H9 (cell line): ENCODE data around the gene CPNE2. TPM values are rescaled to one million over a fixed set of nuclear protein-coding genes. Genes with fewer than 3 reads are reported as not detected.
A peak's percentile ranks its signal among the peaks of the same experiment; 100 is the strongest.

ENCODE experiments used
- DNase-seq: peaks from one replicate; pipeline ENCODE4 v3.0.0-alpha.2; 2017
- H2AFZ ChIP-seq: one replicate; pipeline ENCODE4 v1.6.1; 2013; ENCODE audit warnings: mild to moderate bottlenecking, low read length, control low read depth, moderate library complexity
- H2AK5ac ChIP-seq: 2 replicates; pipeline ENCODE4 v1.6.1; 2013; ENCODE audit warnings: low read length, control low read depth, mixed read lengths; ENCODE audit not compliant: insufficient read length
- H2BK120ac ChIP-seq: one replicate; pipeline ENCODE4 v1.6.1; 2013; ENCODE audit warnings: low read depth, mild to moderate bottlenecking, low read length, control low read depth, inconsistent platforms; ENCODE audit not compliant: poor library complexity, severe bottlenecking
- H2BK12ac ChIP-seq: 2 replicates; pipeline ENCODE4 v1.6.1; 2013; ENCODE audit warnings: low read length, control low read depth, mixed read lengths, low read depth; ENCODE audit not compliant: insufficient read length
- H2BK15ac ChIP-seq: 2 replicates; pipeline ENCODE4 v1.6.1; 2013; ENCODE audit warnings: low read depth, low read length, control low read depth
- H2BK20ac ChIP-seq: one replicate; pipeline ENCODE4 v1.6.1; 2013; ENCODE audit warnings: low read depth, mild to moderate bottlenecking, low read length, control low read depth, inconsistent platforms; ENCODE audit not compliant: poor library complexity, severe bottlenecking
- H2BK5ac ChIP-seq: 2 replicates; pipeline ENCODE4 v1.6.1; 2013; ENCODE audit warnings: low read length, control low read depth, mixed read lengths; ENCODE audit not compliant: insufficient read length
- H3K14ac ChIP-seq: 2 replicates; pipeline ENCODE4 v1.6.1; 2013; ENCODE audit warnings: low read length, control low read depth; ENCODE audit not compliant: insufficient read depth
- H3K18ac ChIP-seq: 2 replicates; pipeline ENCODE4 v1.6.1; 2013; ENCODE audit warnings: low read depth, mild to moderate bottlenecking, mixed read lengths, low read length, control low read depth; ENCODE audit not compliant: insufficient read length
- H3K23ac ChIP-seq: 2 replicates; pipeline ENCODE4 v1.6.1; 2013; ENCODE audit warnings: low read length, control low read depth, mixed read lengths, low read depth; ENCODE audit not compliant: insufficient read length
- H3K23me2 ChIP-seq: 2 replicates; pipeline ENCODE4 v1.6.1; 2013; ENCODE audit warnings: low read depth, mild to moderate bottlenecking, mixed read lengths, low read length, control low read depth; ENCODE audit not compliant: insufficient read length, poor library complexity, severe bottlenecking
- H3K27ac ChIP-seq: 2 replicates; pipeline ENCODE4 v1.5.1; 2013; ENCODE audit warnings: low read length, control low read depth, mixed read lengths, low read depth; ENCODE audit not compliant: insufficient read length
- H3K27me3 ChIP-seq: 2 replicates; pipeline ENCODE4 v1.6.1; 2013; ENCODE audit warnings: low read length, control low read depth, inconsistent platforms; ENCODE audit not compliant: insufficient read depth
- H3K4ac ChIP-seq: 2 replicates; pipeline ENCODE4 v1.6.1; 2013; ENCODE audit warnings: low read depth, mild to moderate bottlenecking, control low read depth, inconsistent platforms, low read length, moderate library complexity
- H3K4me1 ChIP-seq: 2 replicates; pipeline ENCODE4 v1.6.1; 2013; ENCODE audit warnings: low read length, control low read depth, inconsistent platforms; ENCODE audit not compliant: insufficient read depth
- H3K4me2 ChIP-seq: 2 replicates; pipeline ENCODE4 v1.6.1; 2013; ENCODE audit warnings: low read length, control low read depth, mixed read lengths; ENCODE audit not compliant: insufficient read length, insufficient read depth
- H3K56ac ChIP-seq: 2 replicates; pipeline ENCODE4 v1.6.1; 2013; ENCODE audit warnings: low read depth, mild to moderate bottlenecking, mixed read lengths, low read length, control low read depth; ENCODE audit not compliant: insufficient read length
- H3K79me1 ChIP-seq: 2 replicates; pipeline ENCODE4 v1.6.1; 2013; ENCODE audit warnings: low read depth, mild to moderate bottlenecking, moderate library complexity, low read length, control low read depth, inconsistent platforms; ENCODE audit not compliant: insufficient read depth, poor library complexity, severe bottlenecking
- H3K79me2 ChIP-seq: 2 replicates; pipeline ENCODE4 v1.6.1; 2013; ENCODE audit warnings: low read length, control low read depth, inconsistent platforms; ENCODE audit not compliant: insufficient read depth
- H3K9ac ChIP-seq: 2 replicates; pipeline ENCODE4 v1.6.1; 2013; ENCODE audit warnings: low read length, control low read depth, mixed read lengths; ENCODE audit not compliant: insufficient read length; ENCODE audit errors: extremely low read depth
- H3K9me3 ChIP-seq: one replicate; pipeline ENCODE4 v1.6.1; 2013; ENCODE audit warnings: low read depth, low read length, inconsistent platforms; ENCODE audit not compliant: control insufficient read depth
- H3T11ph ChIP-seq: one replicate; pipeline ENCODE4 v1.6.1; 2013; ENCODE audit warnings: mild to moderate bottlenecking, low read length, control low read depth, inconsistent platforms
- H4K20me1 ChIP-seq: one replicate; pipeline ENCODE4 v1.6.1; 2013; ENCODE audit not compliant: control insufficient read depth, insufficient read length, insufficient read depth
- H4K5ac ChIP-seq: 2 replicates; pipeline ENCODE4 v1.6.1; 2013; ENCODE audit warnings: low read depth, mild to moderate bottlenecking, mixed read lengths, low read length, control low read depth; ENCODE audit not compliant: insufficient read length
- H4K8ac ChIP-seq: replicated peaks from 2 replicates; pipeline ENCODE4 v1.6.1; 2013; ENCODE audit warnings: low read length, control low read depth, mixed read lengths, low read depth; ENCODE audit not compliant: insufficient read length
- H4K91ac ChIP-seq: 2 replicates; pipeline ENCODE4 v1.6.1; 2013; ENCODE audit warnings: low read depth, mild to moderate bottlenecking, moderate library complexity, mixed read lengths, low read length, control low read depth; ENCODE audit not compliant: insufficient read length
- H3K27ac Mint-ChIP-seq, 3 experiments: 2 replicates in 2 of 3; 3 replicates in 1 of 3; pipeline ENCODE4 v1.8.0; 2020 to 2021; ENCODE audit warnings: mixed read lengths in 3 of 3, mild to moderate bottlenecking in 1 of 3, moderate library complexity in 1 of 3
- H3K27me3 Mint-ChIP-seq: 2 replicates; pipeline ENCODE4 v1.8.0; 2021; ENCODE audit warnings: low read depth, mild to moderate bottlenecking, moderate library complexity, mixed read lengths
- H3K36me3 Mint-ChIP-seq, 3 experiments: 2 replicates in 2 of 3; 3 replicates in 1 of 3; pipeline ENCODE4 v1.8.0; 2020 to 2021; ENCODE audit warnings: low read depth in 3 of 3, mixed read lengths in 3 of 3; ENCODE audit not compliant: insufficient read depth in 1 of 3
- H3K4me1 Mint-ChIP-seq, 2 experiments: 2 replicates each; pipeline ENCODE4 v1.8.0; 2020; ENCODE audit warnings: mixed read lengths in 2 of 2
- H3K4me3 Mint-ChIP-seq, 2 experiments: 2 replicates in 1 of 2; 3 replicates in 1 of 2; pipeline ENCODE4 v1.8.0; 2020 to 2021; ENCODE audit warnings: mild to moderate bottlenecking in 2 of 2, mixed read lengths in 2 of 2, moderate library complexity in 1 of 2
- H3K9me3 Mint-ChIP-seq, 2 experiments: 2 replicates in 1 of 2; 3 replicates in 1 of 2; pipeline ENCODE4 v1.8.0; 2020; ENCODE audit warnings: mild to moderate bottlenecking in 2 of 2, mixed read lengths in 2 of 2, moderate library complexity in 1 of 2
- WGBS: extraction: QIAGEN DNeasy Blood & Tissue Kit; methylation state at CpG from one replicate; pipeline ENCODE4 v1.1.7; 2013; ENCODE audit warnings: missing lambda C conversion rate, low lambda C conversion rate, mixed read lengths; ENCODE audit not compliant: insufficient read length; ENCODE audit errors: extremely low coverage; 5-methylcytosine and 5-hydroxymethylcytosine counted together
- total RNA-seq: library from RNA; stranded (reverse); gene quantifications from 2 replicates; pipeline ENCODE4 v1.2.1, GENCODE V29; 2021
- TF ChIP-seq, protein P1 (sequence below): fragments of 200-600 bp; sonication (generic); conservative IDR thresholded peaks from 3 replicates; pipeline ENCODE4 v1.8.0; 2021; ENCODE audit warnings: antibody characterized with exemption, mild to moderate bottlenecking

Gene CPNE2
- total RNA-seq, 1 experiment from 2014 or later: 8.0 TPM

DNA sequence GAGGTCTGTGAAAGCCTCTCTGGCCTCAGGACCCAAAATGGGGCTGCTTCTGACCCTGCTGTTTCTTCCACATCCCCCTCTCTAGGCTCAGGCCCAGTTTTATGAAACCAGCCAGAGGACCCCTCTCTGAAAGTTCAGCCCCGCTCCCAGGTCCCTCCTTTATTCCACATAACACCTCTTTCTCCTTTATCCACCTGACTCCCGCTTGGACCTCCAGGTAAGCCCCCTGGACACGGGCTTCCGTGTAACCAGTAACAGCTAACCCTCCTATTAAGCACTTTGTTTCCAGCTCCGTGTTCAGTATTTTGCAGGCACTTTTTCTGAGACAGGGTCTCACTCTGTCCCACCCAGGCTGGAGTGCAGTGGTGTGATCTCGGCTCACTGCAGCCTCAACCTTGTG, 56.1 kb downstream of the CPNE2 start:
- no peaks in the 10 kb centered on the region; the same call in none of the 2 replicates for H3K27me3 Mint-ChIP-seq
- Histone ChIP-seq H4K91ac (no peak overlapping the region), H4K20me1 (no peaks in the 10 kb centered on the region), H4K5ac (no peak overlapping the region), H2BK20ac (no peak overlapping the region), H2BK120ac (no peak overlapping the region), H2AFZ (no peak overlapping the region), H3K4me1 (peaks cover 23% of the 10 kb centered on the region; the same call in 1 of the 2 replicates), H3K23me2 (no peaks in the 10 kb centered on the region), H2BK15ac (no peak overlapping the region), H3K9ac (no peak overlapping the region), H3K79me2 (no peaks in the 10 kb centered on the region), H4K8ac (no peak overlapping the region), H3K18ac (no peak overlapping the region), H3K56ac (no peak overlapping the region), H3K4me2 (no peak overlapping the region), H3K27ac (no peak overlapping the region), H3K79me1 (no peaks in the 10 kb centered on the region), H2BK12ac (no peak overlapping the region), H3K9me3 (no peaks in the 10 kb centered on the region), H3K27me3 (no peaks in the 10 kb centered on the region), H3T11ph (no peak overlapping the region), H2AK5ac (no peak overlapping the region), H3K14ac (no peak overlapping the region), H3K23ac (no peak overlapping the region), H2BK5ac (no peak overlapping the region), H3K4ac (no peak overlapping the region)
- H3K36me3 Mint-ChIP-seq: peaks cover 4 to 13% (median 9%) of the 10 kb centered on the region in 3 experiments; a peak in 6 of 7 replicates
- H3K9me3 Mint-ChIP-seq: no peaks in the 10 kb centered on the region
- peak; percentile 35 for DNase-seq
- peak overlapping the region in 2 of 3 experiments; percentile 41 to 84; a peak in 4 of 7 replicates for H3K27ac Mint-ChIP-seq
- no CpG with 5 or more reads among the region's 6 CpGs for WGBS
- TF ChIP-seq, protein P1, sequence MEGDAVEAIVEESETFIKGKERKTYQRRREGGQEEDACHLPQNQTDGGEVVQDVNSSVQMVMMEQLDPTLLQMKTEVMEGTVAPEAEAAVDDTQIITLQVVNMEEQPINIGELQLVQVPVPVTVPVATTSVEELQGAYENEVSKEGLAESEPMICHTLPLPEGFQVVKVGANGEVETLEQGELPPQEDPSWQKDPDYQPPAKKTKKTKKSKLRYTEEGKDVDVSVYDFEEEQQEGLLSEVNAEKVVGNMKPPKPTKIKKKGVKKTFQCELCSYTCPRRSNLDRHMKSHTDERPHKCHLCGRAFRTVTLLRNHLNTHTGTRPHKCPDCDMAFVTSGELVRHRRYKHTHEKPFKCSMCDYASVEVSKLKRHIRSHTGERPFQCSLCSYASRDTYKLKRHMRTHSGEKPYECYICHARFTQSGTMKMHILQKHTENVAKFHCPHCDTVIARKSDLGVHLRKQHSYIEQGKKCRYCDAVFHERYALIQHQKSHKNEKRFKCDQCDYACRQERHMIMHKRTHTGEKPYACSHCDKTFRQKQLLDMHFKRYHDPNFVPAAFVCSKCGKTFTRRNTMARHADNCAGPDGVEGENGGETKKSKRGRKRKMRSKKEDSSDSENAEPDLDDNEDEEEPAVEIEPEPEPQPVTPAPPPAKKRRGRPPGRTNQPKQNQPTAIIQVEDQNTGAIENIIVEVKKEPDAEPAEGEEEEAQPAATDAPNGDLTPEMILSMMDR: no peak
- peak overlapping the region in 1 of 2 experiments; percentile 52; a peak in 1 of 5 replicates for H3K4me3 Mint-ChIP-seq
- H3K4me1 Mint-ChIP-seq: peaks cover 57 to 59% of the 10 kb centered on the region in 2 experiments
